Keratinocyte (primary cell): ENCODE measurements around the gene NT5DC1. TPM values are rescaled to one million over a fixed set of nuclear protein-coding genes. Genes with fewer than 3 reads are reported as not detected.

Source experiments
- DNase-seq: peaks from one replicate; pipeline ENCODE4 v3.0.0-alpha.2; 2011; ENCODE audit warnings: low read depth, missing footprints, low spot score
- FAIRE-seq: peaks from 2 replicates; lab custom pipeline; 2011; peaks lifted over from hg19 to GRCh38; lab: Jason Lieb, UNC
- H2AFZ ChIP-seq: 2 replicates; pipeline ENCODE4 v1.6.0; 2012; ENCODE audit warnings: low read length, control low read depth, inconsistent platforms; ENCODE audit not compliant: control insufficient read depth
- H3K27ac ChIP-seq: 2 replicates; pipeline ENCODE4 v1.5.1; 2011; ENCODE audit warnings: low read length; ENCODE audit not compliant: control insufficient read depth, insufficient read depth
- H3K27me3 ChIP-seq: 3 replicates; pipeline ENCODE4 v1.6.0; 2011; ENCODE audit warnings: low read length; ENCODE audit not compliant: control insufficient read depth, insufficient read depth; ENCODE audit errors: extremely low read depth
- H3K36me3 ChIP-seq, 2 experiments: 2 replicates in 1 of 2; 3 replicates in 1 of 2; pipeline ENCODE4 v1.5.1; 2011; ENCODE audit warnings: low read length in 2 of 2, mild to moderate bottlenecking in 1 of 2; ENCODE audit not compliant: control insufficient read depth in 2 of 2, insufficient read depth in 2 of 2; ENCODE audit errors: extremely low read depth in 1 of 2
- H3K4me1 ChIP-seq: 3 replicates; pipeline ENCODE4 v1.5.1; 2011; ENCODE audit warnings: low read length; ENCODE audit not compliant: control insufficient read depth, insufficient read depth; ENCODE audit errors: extremely low read depth
- H3K4me2 ChIP-seq: 3 replicates; pipeline ENCODE4 v1.6.0; 2011; ENCODE audit warnings: low read depth, low read length; ENCODE audit not compliant: control insufficient read depth, insufficient read depth; ENCODE audit errors: extremely low read depth
- H3K4me3 ChIP-seq, 3 experiments: fragments of 200-600 bp in 1 of 3; sonication (generic) in 1 of 3; 2 replicates in 2 of 3; 3 replicates in 1 of 3; pipeline ENCODE4 v1.5.1; 2011 to 2016; ENCODE audit warnings: low read length in 3 of 3, mild to moderate bottlenecking in 3 of 3, control low read depth in 2 of 3, inconsistent platforms in 1 of 3, low read depth in 1 of 3, mixed read lengths in 1 of 3, mixed run types in 1 of 3, moderate library complexity in 1 of 3; ENCODE audit not compliant: control insufficient read depth in 2 of 3, insufficient read depth in 2 of 3; ENCODE audit errors: extremely low read depth in 1 of 3
- H3K79me2 ChIP-seq: 2 replicates; pipeline ENCODE4 v1.6.0; 2012; ENCODE audit warnings: low read length; ENCODE audit not compliant: control insufficient read depth, insufficient read depth
- H3K9ac ChIP-seq: 3 replicates; pipeline ENCODE4 v1.6.0; 2011; ENCODE audit warnings: low read length; ENCODE audit not compliant: control insufficient read depth, insufficient read depth; ENCODE audit errors: extremely low read depth
- H3K9me1 ChIP-seq: 3 replicates; pipeline ENCODE4 v1.6.0; 2011; ENCODE audit warnings: low read length; ENCODE audit not compliant: control insufficient read depth, insufficient read depth; ENCODE audit errors: extremely low read depth
- H3K9me3 ChIP-seq: 2 replicates; pipeline ENCODE4 v1.5.1; 2012; ENCODE audit warnings: low read depth, low read length; ENCODE audit not compliant: control insufficient read depth
- H4K20me1 ChIP-seq: 3 replicates; pipeline ENCODE4 v1.6.0; 2011; ENCODE audit warnings: low read length; ENCODE audit not compliant: control insufficient read depth, insufficient read depth; ENCODE audit errors: extremely low read depth
- CTCF ChIP-seq, 3 experiments: IDR thresholded peaks in 1 of 3; conservative IDR thresholded peaks in 1 of 3; optimal IDR thresholded peaks in 1 of 3; 2 replicates in 2 of 3; 3 replicates in 1 of 3; pipeline versions ENCODE3 to v1.5.1; 2011; ENCODE audit warnings: low read length in 3 of 3, mild to moderate bottlenecking in 3 of 3, moderate library complexity in 2 of 3, control low read depth in 1 of 3, inconsistent platforms in 1 of 3; ENCODE audit not compliant: insufficient read depth in 2 of 3; ENCODE audit errors: extremely low read depth in 1 of 3
- EZH2 ChIP-seq: IDR thresholded peaks from one replicate; pipeline ENCODE4 v1.6.1; 2012; ENCODE audit warnings: inconsistent platforms, mild to moderate bottlenecking, low read length, moderate library complexity
- dilution Hi-C: fragments of 300-500 bp; cut with MboI; formaldehyde crosslinking; loops from one replicate; pipeline ENCODE4 v1.7.0; 2020; ENCODE audit warnings: low sequenced_read_pairs; ENCODE audit not compliant: extremely low pct_ligation_motif_present
- polyA plus RNA-seq, 5 experiments: library from polyadenylated mRNA; depleted of rRNA in 3 of 5; stranded (reverse) in 3 of 5; stranded (forward) in 1 of 5; unstranded in 1 of 5; fragments of >200 nt; gene quantifications; 1 replicate in 1 of 5; 2 replicates in 3 of 5; 3 replicates in 1 of 5; pipeline versions ENCODE4 v1.2.1 to v1.2.3, GENCODE V29; 2011 to 2012; ENCODE audit warnings: missing spikeins in 2 of 5, low read depth in 1 of 5, low replicate concordance in 1 of 5

Gene NT5DC1
- polyA plus RNA-seq, 1 donor (not counting 4 experiments of a cell fraction or from before 2014, with no cell fraction given), result 31.2 TPM

GRCh38 chr6:116118608-116119007 lies 18.0 kb downstream of the NT5DC1 start:
- Histone ChIP-seq H3K4me1 (no peaks in the 10 kb centered on the region), H3K9me3 (no peaks in the 10 kb centered on the region), H2AFZ (no peak overlapping the region), H3K27me3 (no peaks in the 10 kb centered on the region), H4K20me1 (no peaks in the 10 kb centered on the region), H3K27ac (no peak overlapping the region), H3K4me3 (no peak overlapping the region), H3K36me3 (peaks cover 7 to 9% of the 10 kb centered on the region in 2 experiments), H3K4me2 (no peak overlapping the region), H3K9me1 (no peaks in the 10 kb centered on the region), H3K9ac (no peak overlapping the region), H3K79me2 (no peaks in the 10 kb centered on the region)
- no peak for TF ChIP-seq CTCF (optimal IDR thresholded peaks at IDR 0.05 in 1 of 3, IDR thresholded peaks at IDR 0.05 in 1 of 3, conservative IDR thresholded peaks at IDR 0.05 in 1 of 3; ENCODE audit: extremely low read depth in 1 of 3, insufficient read depth in 2 of 3, low read length in 3 of 3)
- no peak for TF ChIP-seq EZH2
- DNase-seq (no peak), FAIRE-seq (no peak)
- dilution Hi-C loops, result no loop called here

GRCh38 chr6:116120430-116120829 lies 19.8 kb downstream of the NT5DC1 start:
- H3K9me1 ChIP-seq, result no peaks in the 10 kb centered on the region
- H3K9ac ChIP-seq, result no peak overlapping the region
- FAIRE-seq, result no peak
- H3K27me3 ChIP-seq, result no peaks in the 10 kb centered on the region
- peaks cover 4 to 5% of the 10 kb centered on the region in 2 experiments for H3K36me3 ChIP-seq
- H3K79me2 ChIP-seq, result no peaks in the 10 kb centered on the region
- no peak overlapping the region for H3K4me2 ChIP-seq
- DNase-seq, result no peak
- no peaks in the 10 kb centered on the region for H4K20me1 ChIP-seq
- H3K4me3 ChIP-seq, result no peak overlapping the region
- no peak overlapping the region for H2AFZ ChIP-seq
- H3K9me3 ChIP-seq, result no peaks in the 10 kb centered on the region
- H3K4me1 ChIP-seq, result no peaks in the 10 kb centered on the region
- dilution Hi-C loops, result no loop called here
- no peak overlapping the region for H3K27ac ChIP-seq
- TF ChIP-seq EZH2 (no peak), CTCF (optimal IDR thresholded peaks at IDR 0.05 in 1 of 3, IDR thresholded peaks at IDR 0.05 in 1 of 3, conservative IDR thresholded peaks at IDR 0.05 in 1 of 3; ENCODE audit: extremely low read depth in 1 of 3, insufficient read depth in 2 of 3, low read length in 3 of 3) (no peak)
